Nephron progenitor cell (in vitro differentiated cells): ENCODE data around the gene LCNL1.
A peak's percentile ranks its signal among the peaks of the same experiment; 100 is the strongest.

Experiments
- DNase-seq: peaks from one replicate; pipeline ENCODE4 v3.0.0; 2021
- H3K27ac Mint-ChIP-seq: 2 replicates; pipeline ENCODE4 v1.8.0; 2021; ENCODE audit warnings: mild to moderate bottlenecking, moderate library complexity, mixed read lengths
- H3K27me3 Mint-ChIP-seq: 2 replicates; pipeline ENCODE4 v1.8.0; 2021; ENCODE audit warnings: mild to moderate bottlenecking, low read depth, mixed read lengths; ENCODE audit not compliant: poor library complexity
- H3K36me3 Mint-ChIP-seq: 2 replicates; pipeline ENCODE4 v1.8.0; 2021; ENCODE audit warnings: low read depth, mixed read lengths
- H3K4me1 Mint-ChIP-seq: 2 replicates; pipeline ENCODE4 v1.8.0; 2021; ENCODE audit warnings: mixed read lengths
- H3K4me3 Mint-ChIP-seq: 2 replicates; pipeline ENCODE4 v1.8.0; 2021; ENCODE audit warnings: mild to moderate bottlenecking, moderate library complexity, mixed read lengths
- H3K9me3 Mint-ChIP-seq: 2 replicates; pipeline ENCODE4 v1.8.0; 2021; ENCODE audit warnings: mild to moderate bottlenecking, moderate library complexity, mixed read lengths
- TF ChIP-seq, protein P1 (sequence below): fragments of 200-600 bp; sonication (generic); IDR thresholded peaks from 2 replicates; pipeline ENCODE4 v1.5.0; 2021; ENCODE audit warnings: antibody characterized with exemption

LCNL1 gene

DNA sequence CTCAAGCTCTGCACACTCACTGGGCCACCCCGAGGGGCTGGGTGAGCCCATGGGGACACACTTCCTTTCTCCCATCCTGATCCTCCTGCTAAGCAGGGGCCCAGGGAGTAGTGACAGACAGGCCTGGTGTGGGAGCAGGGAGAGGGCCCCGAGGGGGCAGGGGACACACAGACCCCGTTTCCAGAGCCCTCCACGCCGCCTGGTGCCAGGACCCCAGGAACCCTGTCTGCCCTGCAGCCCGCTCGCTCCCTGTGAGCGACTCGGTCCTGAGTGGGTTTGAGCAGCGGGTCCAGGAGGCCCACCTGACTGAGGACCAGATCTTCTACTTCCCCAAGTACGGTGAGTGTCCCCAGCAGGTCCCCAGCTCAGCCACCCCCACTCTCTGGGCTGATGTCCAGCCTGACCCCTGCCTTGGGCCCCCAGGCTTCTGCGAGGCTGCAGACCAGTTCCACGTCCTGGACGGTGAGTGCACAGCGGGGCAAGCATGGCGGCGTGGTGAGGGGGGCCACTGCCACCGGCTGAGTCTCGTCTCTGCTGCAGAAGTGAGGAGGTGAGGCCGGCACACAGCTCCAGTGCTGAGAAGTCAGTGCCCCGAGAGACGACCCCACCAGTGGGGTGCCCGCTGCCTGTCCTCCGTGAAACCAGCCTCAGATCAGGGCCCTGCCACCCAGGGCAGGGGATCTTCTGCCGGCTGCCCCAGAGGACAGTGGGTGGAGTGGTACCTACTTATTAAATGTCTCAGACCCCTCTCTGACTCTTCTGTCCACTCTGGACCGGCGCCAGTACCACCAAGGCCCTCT is 36.4 kb upstream of the LCNL1 start:
- DNase-seq = no peak
- H3K36me3 Mint-ChIP-seq = no peaks in the 10 kb centered on the region
- peaks cover 13% of the 10 kb centered on the region for H3K27me3 Mint-ChIP-seq
- H3K4me1 Mint-ChIP-seq = peaks cover 4% of the 10 kb centered on the region
- TF ChIP-seq, protein P1, sequence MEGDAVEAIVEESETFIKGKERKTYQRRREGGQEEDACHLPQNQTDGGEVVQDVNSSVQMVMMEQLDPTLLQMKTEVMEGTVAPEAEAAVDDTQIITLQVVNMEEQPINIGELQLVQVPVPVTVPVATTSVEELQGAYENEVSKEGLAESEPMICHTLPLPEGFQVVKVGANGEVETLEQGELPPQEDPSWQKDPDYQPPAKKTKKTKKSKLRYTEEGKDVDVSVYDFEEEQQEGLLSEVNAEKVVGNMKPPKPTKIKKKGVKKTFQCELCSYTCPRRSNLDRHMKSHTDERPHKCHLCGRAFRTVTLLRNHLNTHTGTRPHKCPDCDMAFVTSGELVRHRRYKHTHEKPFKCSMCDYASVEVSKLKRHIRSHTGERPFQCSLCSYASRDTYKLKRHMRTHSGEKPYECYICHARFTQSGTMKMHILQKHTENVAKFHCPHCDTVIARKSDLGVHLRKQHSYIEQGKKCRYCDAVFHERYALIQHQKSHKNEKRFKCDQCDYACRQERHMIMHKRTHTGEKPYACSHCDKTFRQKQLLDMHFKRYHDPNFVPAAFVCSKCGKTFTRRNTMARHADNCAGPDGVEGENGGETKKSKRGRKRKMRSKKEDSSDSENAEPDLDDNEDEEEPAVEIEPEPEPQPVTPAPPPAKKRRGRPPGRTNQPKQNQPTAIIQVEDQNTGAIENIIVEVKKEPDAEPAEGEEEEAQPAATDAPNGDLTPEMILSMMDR = no peak
- no peaks in the 10 kb centered on the region for H3K9me3 Mint-ChIP-seq
- no peak overlapping the region for H3K4me3 Mint-ChIP-seq
- H3K27ac Mint-ChIP-seq = no peak overlapping the region

DNA sequence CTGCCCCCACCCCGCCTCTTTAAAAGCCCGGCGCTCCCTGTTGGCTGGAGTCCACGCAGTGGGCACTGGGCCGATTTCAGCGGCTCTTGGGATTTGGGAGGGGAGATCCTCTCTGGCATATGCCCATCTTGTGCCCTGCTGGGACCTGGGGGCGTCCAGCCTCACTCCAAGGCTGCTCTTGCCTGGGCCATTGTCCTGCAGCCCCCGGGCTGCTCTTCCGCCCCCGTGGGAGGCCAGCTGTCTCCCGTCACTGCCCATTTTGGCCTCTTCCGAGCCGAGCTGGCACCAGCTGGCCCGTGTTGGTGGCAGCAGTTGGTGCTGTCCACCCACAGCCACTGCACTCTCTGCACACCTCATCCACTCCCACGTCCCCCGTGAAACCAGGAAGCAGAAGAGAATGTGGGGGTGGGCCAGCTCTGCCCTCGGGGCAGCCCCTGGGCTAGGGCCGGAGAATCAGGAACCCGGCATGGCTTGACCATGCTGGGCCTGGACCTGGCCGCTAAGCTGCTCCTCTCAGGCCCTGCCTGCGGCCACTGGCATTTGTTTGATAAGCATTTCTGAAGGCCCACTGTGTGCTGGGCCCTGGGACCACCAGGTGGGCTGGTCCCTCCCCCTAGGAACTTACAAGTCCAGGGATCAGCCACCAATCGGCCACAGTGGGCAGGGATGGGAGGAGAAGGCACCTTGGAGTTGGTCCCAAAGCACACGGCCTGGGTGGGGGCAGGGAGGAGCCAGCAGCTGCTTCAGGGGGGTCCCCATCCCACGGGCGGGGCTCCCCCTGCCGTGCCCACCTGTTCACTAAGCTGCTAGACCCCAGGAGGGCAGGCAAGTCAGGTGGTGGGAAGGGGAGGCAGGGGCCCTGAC is 35.5 kb upstream of the LCNL1 start:
- Mint-ChIP-seq H3K27me3 (peaks cover 13% of the 10 kb centered on the region), H3K36me3 (no peaks in the 10 kb centered on the region), H3K27ac (no peak overlapping the region), H3K9me3 (no peaks in the 10 kb centered on the region), H3K4me3 (no peak overlapping the region), H3K4me1 (peaks cover 4% of the 10 kb centered on the region)
- TF ChIP-seq, protein P1 = no peak
- no peak for DNase-seq

DNA sequence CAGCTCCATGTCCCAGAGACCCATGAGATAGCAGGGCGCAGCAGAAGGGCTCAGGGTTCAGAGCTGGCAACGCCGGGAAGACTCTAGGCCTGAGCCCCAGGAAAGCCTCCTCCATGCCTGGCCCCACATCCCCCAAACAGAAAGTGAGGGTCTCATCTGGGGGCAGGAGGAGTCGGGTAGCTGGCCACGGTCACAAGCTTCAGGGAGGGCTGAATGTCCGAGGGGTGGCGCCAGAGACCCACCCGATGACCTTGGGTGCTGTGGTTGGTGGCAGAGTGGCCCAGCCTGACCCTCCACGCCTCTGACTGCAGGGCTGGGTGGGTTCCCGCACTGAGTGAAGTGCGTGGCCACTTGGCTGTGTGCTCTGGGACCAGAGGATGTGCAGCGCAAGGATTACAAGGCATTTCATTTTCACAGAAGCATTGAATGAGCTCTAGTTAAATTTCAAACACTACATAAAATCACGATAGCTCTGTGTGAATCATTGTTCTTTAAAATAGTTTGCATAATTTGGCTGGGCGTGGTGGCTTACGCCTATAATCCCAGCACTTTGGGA is 34.8 kb upstream of the LCNL1 start:
- Mint-ChIP-seq H3K9me3 (no peaks in the 10 kb centered on the region), H3K36me3 (no peaks in the 10 kb centered on the region), H3K4me1 (peaks cover 4% of the 10 kb centered on the region), H3K4me3 (peak overlapping the region; percentile 69), H3K27ac (no peak overlapping the region), H3K27me3 (peaks cover 13% of the 10 kb centered on the region)
- DNase-seq = peak; percentile 73
- TF ChIP-seq, protein P1 = peak; percentile 52

GRCh38 chr9:136949239-136949816 is 33.5 kb upstream of the LCNL1 start:
- H3K4me3 Mint-ChIP-seq = peak overlapping the region; percentile 72
- H3K4me1 Mint-ChIP-seq = peaks cover 4% of the 10 kb centered on the region
- H3K27ac Mint-ChIP-seq = no peak overlapping the region

GRCh38 chr9:136949817-136950655 is 32.8 kb upstream of the LCNL1 start:
- DNase-seq = peak; percentile 97
- Mint-ChIP-seq H3K27me3 (peaks cover 17% of the 10 kb centered on the region), H3K27ac (no peak overlapping the region), H3K36me3 (no peaks in the 10 kb centered on the region), H3K4me3 (peak overlapping the region; percentile 76), H3K9me3 (no peaks in the 10 kb centered on the region), H3K4me1 (no peaks in the 10 kb centered on the region)
- TF ChIP-seq, protein P1 = no peak

More at GRCh38 chr9:136949239-136949816, 33.5 kb upstream of the LCNL1 start:
- DNase-seq = no peak
- no peaks in the 10 kb centered on the region for H3K9me3 Mint-ChIP-seq
- H3K36me3 Mint-ChIP-seq = no peaks in the 10 kb centered on the region
- TF ChIP-seq, protein P1 = no peak
- H3K27me3 Mint-ChIP-seq = peaks cover 13% of the 10 kb centered on the region
